Stimulated activated CD4-positive, alpha-beta T cell treated with anti-CD3 and anti-CD28 coated beads, Interleukin-4, amount 100 ng/mL, for 24 hours (primary cell): ENCODE measurements around the gene EXOG.
A peak's percentile ranks its signal among the peaks of the same experiment; 100 is the strongest.

Experiments used
- DNase-seq: peaks from one replicate; pipeline ENCODE4 v3.0.0-alpha.2; 2020

EXOG gene

GRCh38 chr3:38548154-38548931, 52.2 kb downstream of the EXOG start:
- DNase-seq = no peak

GRCh38 chr3:38549082-38549481, 52.9 kb downstream of the EXOG start:
- DNase-seq = no peak

GRCh38 chr3:38549486-38549885, 53.3 kb downstream of the EXOG start:
- no peak for DNase-seq

GRCh38 chr3:38549957-38550840, 54.1 kb downstream of the EXOG start:
- DNase-seq = peak; percentile 1

GRCh38 chr3:38551026-38551832, 55.1 kb downstream of the EXOG start:
- DNase-seq = no peak

GRCh38 chr3:38552364-38552763, 56.2 kb downstream of the EXOG start:
- DNase-seq = no peak

- no peak for DNase-seq
Observed at GRCh38 chr3:38553071-38553470, 56.9 kb downstream of the EXOG start.

- DNase-seq = no peak
Observed at GRCh38 chr3:38554127-38554827, 58.1 kb downstream of the EXOG start.

GRCh38 chr3:38555149-38555840, 59.2 kb downstream of the EXOG start:
- DNase-seq = no peak

GRCh38 chr3:38555926-38556325, 59.8 kb downstream of the EXOG start:
- no peak for DNase-seq

GRCh38 chr3:38556640-38557358, 60.7 kb downstream of the EXOG start:
- DNase-seq = no peak

- DNase-seq = no peak
Observed at GRCh38 chr3:38558864-38559263, 62.7 kb downstream of the EXOG start.

- DNase-seq = no peak
Observed at GRCh38 chr3:38560284-38560683, 64.1 kb downstream of the EXOG start.

GRCh38 chr3:38560996-38561717, 65.0 kb downstream of the EXOG start:
- no peak for DNase-seq

- DNase-seq = no peak
Observed at GRCh38 chr3:38561746-38562466, 65.8 kb downstream of the EXOG start.

GRCh38 chr3:38562467-38562925, 66.4 kb downstream of the EXOG start:
- no peak for DNase-seq

GRCh38 chr3:38563070-38563885, 67.1 kb downstream of the EXOG start:
- DNase-seq = no peak

- no peak for DNase-seq
Observed at GRCh38 chr3:38563886-38564270, 67.7 kb downstream of the EXOG start.
